RWPE1 (cell line): Measurements from ENCODE around the gene CERK.

Source experiments
- CTCF ChIA-PET: fragments of 350-600 bp; sonication (Branson Sonifier 250); formaldehyde crosslinking; extraction: SDS; loops from one replicate; lab custom pipeline; 2021; lab: Yijun Ruan, JAX
- POLR2A ChIA-PET: fragments of 400-600 bp; formaldehyde crosslinking; extraction: SDS; loops from one replicate; lab custom pipeline; 2020; ENCODE audit warnings: antibody characterized with exemption; ENCODE audit not compliant: low non-redundant PET; lab: Yijun Ruan, JAX
- DNase-seq: peaks from one replicate; pipeline ENCODE4 v3.0.0; 2012; ENCODE audit warnings: low spot score
- H3K27ac ChIP-seq: fragments of 450-650 bp; 2 replicates; pipeline ENCODE4 v1.5.1; 2017
- CTCF ChIP-seq: fragments of 450-650 bp; conservative IDR thresholded peaks from 2 replicates; pipeline ENCODE4 v1.5.1; 2017; ENCODE audit warnings: low read depth, mild to moderate bottlenecking

The CERK gene

GRCh38 chr22:46688949-46689348 lies 49.1 kb downstream of the CERK start:
- ChIA-PET POLR2A (no interaction called here), CTCF (no interaction called here)
- no peak for DNase-seq
- peak overlapping the region; percentile 26; the same call in 1 of the 2 replicates for H3K27ac ChIP-seq
- TF ChIP-seq CTCF = no peak

GRCh38 chr22:46687460-46687859 lies 50.6 kb downstream of the CERK start:
- CTCF ChIA-PET = no interaction called here
- POLR2A ChIA-PET = no interaction called here
- no peak for TF ChIP-seq CTCF
- H3K27ac ChIP-seq = peak overlapping the region; percentile 26; the same call in 1 of the 2 replicates
- no peak for DNase-seq

GRCh38 chr22:46687048-46687444 lies 51.0 kb downstream of the CERK start:
- no peak for DNase-seq
- POLR2A ChIA-PET = no interaction called here
- CTCF ChIA-PET = no interaction called here
- H3K27ac ChIP-seq = no peak overlapping the region; the same call in 1 of the 2 replicates
- TF ChIP-seq CTCF = no peak

GRCh38 chr22:46686221-46687047 lies 51.6 kb downstream of the CERK start:
- ChIA-PET POLR2A (no interaction called here), CTCF (no interaction called here)
- no peak for DNase-seq
- no peak overlapping the region for H3K27ac ChIP-seq
- TF ChIP-seq CTCF = no peak

GRCh38 chr22:46684706-46685105 lies 53.3 kb downstream of the CERK start:
- no peak for DNase-seq
- CTCF ChIA-PET = no interaction called here
- peak overlapping the region; percentile 36 for H3K27ac ChIP-seq
- TF ChIP-seq CTCF = no peak
- POLR2A ChIA-PET = no interaction called here

GRCh38 chr22:46682011-46682731 lies 55.9 kb downstream of the CERK start:
- TF ChIP-seq CTCF = no peak

More at GRCh38 chr22:46682011-46682731, 55.9 kb downstream of the CERK start:
- no peak overlapping the region for H3K27ac ChIP-seq
- POLR2A ChIA-PET = no interaction called here
- CTCF ChIA-PET = interaction anchor here (0.6 to 0.9 kb wide), 3 partner anchors 10 to 1810 kb away, joined by 3 read pairs; no protein-coding TSS in a partner anchor
- no peak for DNase-seq
